Measurements from ENCODE around the gene VAV3.

VAV3 gene

DNA sequence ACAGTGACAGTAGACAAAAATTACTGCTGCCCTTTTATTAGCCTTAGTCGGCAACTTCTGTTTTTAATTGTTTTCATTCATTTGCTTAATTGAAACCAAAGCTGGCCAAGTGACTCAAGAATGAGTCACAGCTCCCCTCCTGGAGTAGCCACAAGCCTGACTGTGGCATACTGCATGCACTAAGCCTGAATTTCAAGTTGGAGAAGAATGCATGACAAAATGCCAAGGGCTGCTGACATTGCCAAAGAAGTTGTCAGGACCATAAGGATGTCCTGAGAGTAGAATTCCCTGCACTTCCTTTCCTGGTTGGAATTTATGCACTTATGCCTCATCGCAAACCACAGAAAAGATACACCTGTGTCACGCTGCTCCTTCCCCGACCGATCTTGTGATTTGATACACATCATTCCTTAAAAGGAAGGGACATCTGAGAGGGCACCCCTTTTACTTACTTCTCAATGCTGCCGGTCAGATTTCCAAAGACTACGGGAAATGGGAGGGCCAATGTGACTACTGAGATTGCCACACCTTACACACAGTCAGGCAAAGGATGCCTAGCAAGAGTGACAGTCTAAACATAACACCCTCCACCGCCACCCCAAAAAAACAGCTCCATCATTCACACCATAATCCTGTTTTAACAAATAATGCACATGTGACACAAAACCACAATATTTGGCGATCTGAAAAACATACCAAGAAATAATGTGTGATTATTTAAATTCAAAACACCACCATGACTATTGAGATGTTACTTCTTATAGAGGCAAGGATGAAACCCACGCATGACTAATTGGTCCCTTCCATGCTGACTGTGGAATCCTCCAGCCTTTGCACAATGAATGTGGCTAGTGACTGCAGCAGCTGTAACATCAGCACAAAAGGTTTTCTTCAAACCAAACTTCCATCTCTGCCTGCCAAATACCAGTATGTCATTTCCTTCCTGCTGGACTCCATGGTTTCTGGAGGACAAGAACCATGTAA lies 28.2 kb downstream of the VAV3 start:
- DNase-seq (ENCODE audit: low read depth), result peak; percentile 92

DNA sequence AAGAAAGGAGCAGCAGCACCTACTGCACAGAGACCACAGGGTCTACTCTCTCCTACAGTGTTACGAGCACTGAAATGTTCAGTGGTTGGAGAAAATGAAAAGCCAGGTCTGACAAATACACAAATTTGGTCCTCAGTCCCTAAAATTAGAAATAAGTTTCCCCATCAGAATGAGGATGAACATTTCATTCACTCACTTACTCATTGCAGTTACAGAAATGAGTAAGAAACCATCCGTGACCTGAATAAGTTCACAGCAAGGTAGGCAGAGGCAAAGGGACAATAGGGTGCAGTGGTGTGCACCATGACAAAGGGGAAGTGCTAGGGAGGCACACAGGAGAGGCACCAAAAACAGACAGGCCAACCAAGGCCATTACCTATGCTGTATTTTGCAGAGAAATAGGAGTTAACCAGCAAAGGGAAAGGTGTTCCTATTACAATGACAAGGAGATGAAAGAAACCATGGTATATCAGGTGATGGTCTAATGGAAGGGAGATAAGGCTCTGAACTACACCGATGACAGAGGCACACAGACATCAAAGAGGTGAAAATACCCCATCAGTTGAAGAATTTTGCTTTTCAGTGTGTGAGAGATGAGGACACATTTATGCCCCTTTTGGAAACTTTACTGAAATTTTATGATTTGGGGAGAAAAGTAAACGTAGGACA lies 29.4 kb downstream of the VAV3 start:
- no peak for DNase-seq (ENCODE audit: low read depth)

DNA sequence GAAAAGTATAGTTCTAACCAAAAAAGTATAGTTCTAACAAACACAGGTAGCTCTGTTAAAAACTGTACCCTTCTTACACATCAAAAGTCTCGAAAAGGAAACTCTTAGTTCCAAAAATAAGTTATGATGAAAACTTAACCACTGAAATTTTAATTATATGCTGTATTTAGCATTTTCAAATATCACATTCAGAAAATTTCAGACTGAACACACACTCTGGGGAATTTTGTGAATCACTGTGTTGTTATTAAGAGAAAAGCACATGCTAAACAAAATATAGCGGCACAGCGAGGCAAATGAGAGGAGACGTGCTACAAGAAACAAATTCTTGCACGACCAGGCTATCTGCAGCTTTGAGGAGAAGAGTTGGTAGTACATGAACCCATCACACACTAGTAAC lies 30.4 kb downstream of the VAV3 start:
- no peak for DNase-seq (ENCODE audit: low read depth)

DNA sequence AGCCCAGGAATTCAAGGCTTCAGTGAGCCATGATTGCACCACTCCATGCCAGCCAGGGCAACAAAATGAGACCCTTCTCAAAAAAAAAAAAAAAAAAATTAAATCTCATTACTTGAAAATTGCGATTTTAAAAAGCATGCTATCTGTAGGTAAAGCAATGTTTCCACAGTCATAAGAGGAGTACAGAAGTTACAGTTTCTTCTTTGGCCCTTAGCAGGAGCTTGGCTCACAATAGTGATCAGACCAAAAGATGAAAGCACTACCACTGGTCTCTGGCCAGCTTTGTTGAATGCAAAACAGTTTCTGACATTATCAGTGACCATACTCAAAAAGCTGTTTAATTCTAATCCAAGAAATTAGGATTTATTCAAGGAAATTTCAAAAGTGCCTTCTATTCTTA lies 31.2 kb downstream of the VAV3 start:
- DNase-seq (ENCODE audit: low read depth), result no peak

DNA sequence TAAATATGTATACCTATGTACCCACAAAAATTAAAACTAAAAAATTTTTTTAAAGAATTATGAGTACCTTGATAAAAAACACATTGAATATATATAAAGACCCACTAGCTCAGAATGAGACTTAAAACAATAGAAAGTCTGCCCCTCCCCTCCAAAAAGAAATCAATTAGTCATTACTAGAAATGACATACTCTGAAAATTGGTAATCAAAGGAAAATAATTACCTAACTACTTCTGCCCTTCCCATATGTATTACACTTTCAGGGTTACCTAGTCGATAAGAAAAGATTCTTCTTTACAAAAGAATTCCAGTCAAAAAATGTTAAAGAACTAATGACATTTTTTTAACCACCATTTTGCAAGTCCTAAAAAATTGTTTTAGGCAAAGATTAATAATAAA lies 34.7 kb downstream of the VAV3 start:
- no peak for DNase-seq (ENCODE audit: low read depth)

DNA sequence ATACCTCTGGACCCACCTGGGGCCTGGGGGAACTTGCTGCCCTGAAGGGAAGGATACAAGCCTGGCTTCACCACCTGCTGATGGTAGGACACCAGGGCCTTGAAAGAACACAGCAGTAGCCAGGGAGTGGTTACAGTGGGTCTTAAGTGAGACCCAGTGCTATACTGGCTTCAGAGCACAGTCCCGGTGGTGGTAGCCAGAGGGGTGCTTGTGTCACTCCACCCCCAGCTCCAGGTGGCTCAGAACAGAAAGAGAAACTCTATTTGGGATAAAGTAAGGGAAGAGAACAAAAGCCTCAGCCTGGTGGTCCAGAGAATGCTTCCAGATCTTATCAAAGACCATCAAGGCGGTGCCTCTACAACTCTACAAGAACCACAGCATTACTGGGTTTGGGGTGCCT lies 37.2 kb downstream of the VAV3 start:
- no peak for DNase-seq (ENCODE audit: low read depth)

DNA sequence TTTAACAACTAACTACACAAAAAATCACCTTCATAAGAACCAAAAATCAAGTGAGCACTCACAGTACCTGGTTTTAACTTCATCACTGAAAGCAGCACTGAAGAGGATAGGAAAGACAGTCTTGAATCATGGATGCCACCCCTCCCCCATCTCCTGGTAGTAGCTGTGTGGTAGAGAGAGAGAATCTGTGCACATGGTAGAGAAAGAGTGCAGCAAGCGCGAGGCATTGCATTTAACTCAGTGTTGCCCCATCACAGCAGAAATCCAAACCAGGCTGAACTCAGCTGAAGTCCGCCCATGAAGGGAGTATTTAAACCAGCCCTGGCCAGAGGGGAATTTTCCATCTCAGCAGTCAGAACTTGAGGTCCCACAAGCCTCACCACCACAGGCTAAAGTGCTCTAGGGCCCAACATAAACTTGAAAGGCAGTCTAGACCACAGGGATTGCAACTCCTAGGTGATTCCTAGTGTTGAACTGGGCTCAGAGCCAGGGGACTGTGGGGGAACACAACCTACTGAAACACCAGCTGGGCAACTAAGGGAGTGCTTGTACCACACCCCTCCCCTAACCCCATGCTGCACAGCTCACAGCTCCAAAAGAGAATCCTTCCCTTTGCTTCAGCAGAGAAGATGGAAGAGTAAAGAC lies 38.4 kb downstream of the VAV3 start:
- no peak for DNase-seq (ENCODE audit: low read depth)

DNA sequence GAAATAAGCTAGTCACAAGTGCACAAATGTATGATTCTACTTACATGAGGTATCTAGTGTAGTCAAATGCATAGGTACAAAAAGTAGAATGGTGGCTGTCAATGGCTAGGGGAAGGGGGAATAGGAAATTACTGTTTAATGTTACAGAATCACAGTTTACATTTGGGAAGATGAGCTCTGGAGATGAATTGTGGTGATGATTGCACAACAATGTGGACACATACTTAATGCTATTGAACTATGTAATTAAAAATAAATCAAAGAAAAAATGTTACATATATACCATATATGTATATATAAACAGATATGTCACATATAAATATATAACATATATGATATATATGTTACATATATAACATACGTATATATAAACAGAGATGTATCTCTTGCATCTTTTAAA lies 39.4 kb downstream of the VAV3 start:
- DNase-seq (ENCODE audit: low read depth), result no peak

DNA sequence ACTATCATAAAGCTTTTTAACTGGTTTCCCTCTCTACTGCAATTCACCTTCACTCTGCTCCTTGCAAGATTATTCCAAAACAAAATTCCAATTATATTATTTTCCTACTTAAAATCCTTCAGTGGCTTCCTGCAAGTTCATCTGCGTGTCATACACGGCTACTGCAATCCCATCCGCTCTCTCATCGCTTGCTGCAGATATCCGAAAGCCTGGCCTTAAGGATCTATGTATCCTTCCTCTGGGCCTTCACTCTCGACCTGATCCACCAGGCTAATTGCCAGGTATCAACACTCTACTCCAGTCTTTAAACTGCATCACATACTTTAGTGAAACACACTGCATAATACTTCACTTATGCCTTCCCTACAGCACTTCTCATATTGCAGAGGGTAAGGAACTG lies 44.0 kb downstream of the VAV3 start:
- no peak for DNase-seq (ENCODE audit: low read depth)

DNA sequence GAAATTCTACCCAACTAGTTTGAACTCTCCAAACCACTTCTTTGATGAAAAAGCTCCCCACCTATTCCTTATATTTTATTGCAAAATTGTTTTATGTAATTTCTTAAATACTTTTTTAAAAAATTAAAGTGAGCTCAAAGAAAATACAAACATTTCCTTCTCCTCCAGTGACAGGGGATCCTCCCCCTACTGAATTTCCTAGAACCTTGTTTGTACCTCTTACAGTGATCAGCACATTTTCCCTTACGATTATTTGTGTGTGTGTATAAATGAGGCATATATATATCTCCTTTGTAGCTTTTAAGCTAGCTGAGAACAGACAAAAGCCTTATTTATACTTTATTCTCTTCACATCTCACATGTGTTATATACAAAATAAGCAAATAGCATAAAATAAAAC lies 44.4 kb downstream of the VAV3 start:
- no peak for DNase-seq (ENCODE audit: low read depth)

DNA sequence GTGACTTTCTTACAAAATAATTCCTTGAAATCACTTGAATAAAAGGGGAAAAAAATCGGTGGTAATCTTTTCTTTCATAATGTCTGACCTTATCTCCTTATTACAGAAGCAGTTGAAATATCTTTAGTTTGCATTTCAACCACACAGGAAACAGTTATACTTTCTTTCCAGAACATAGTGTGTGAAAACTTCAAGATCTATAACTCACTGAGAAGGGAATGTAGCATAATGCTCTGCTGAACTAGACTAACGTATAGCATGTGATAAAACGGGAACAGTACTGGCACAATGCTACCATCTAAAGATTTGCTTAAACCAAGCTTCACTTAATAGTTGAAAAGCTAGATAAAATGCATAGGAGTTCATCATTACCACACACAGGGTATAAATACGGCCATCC lies 45.0 kb downstream of the VAV3 start:
- DNase-seq (ENCODE audit: low read depth), result no peak

DNA sequence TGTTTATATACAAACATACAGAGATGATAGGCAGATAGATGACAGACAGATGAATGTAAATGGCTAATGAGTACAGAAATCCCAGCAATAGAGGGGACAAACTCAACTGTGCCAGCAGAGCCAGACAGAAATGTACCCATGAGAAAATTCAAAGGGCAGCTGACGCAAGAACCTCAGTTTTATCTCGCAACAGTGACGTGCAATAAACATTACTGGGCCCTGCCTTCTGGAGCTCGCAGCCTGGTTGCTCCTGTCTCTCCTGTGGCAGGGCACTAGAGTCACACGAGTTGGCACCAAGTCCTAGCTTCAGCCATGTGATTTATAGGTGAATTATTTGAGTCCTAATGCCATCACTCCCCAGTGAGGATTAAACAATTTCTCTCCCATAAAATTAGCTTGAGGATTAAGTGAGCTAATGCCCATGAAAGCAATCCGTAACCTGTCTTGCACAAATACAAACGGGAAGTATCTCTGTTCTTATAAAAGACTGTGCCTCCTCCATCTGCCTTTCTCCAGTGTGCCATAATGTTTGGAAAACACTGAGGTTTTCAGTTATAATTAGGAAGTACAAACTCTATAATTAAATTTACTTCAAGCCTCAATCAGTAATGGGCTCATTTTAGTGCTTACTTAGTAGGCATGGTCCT lies 50.7 kb downstream of the VAV3 start:
- DNase-seq (ENCODE audit: low read depth), result no peak

DNA sequence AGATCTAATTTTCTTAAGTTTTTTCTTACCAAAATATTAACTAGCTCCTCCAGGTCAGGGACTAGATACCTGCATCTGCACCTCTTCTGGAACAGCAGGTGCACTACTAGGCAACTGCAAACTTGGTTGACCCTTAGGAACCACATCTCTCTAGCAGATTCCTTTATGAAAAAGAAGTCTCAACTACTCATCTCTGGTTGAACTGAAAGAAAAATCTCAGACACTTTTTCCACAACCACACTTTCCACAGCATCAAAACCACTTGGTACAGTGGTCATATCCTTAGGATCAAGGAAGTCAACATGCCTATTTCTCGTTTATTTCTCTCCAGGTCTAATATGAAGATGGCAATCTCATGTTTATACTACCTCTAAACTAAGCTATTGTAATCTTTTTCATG lies 52.3 kb downstream of the VAV3 start:
- DNase-seq (ENCODE audit: low read depth), result no peak

DNA sequence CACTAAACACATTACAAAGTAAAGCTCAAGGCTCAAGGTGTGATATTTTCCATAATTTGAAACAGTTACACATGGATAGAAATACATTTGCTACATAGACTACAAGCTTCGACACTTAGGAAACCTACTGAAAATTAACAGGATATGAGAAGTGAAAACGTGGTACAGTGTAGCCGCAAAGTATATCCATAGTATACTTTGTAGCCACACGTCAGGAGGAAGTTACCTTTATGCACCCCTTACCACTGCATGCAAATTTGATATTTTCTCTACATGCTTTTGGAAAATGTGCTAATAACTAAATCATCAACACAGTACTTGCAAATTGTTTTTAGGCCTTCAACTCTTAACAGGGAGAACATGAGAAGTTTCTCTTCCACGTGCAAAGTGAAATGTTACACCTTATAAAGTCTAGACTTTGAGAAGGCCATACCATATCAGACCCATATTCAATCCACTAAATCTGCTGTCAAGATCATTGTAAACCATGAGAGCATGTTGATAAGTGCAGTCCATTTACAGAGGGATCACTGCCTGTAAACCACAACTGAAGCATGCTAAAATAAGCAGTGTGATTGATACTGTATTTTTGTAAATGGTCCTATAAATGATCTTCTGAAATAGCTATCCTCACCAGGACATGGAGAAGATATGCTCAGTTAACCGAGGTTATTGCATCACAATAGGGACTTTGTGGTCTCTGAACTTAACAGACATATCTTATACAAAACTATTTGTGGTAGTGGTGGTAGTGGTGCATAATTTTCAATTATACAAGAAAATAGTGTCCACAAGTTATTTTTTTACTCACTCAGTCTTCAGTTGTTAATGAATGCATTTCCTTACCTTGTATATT lies 64.7 kb downstream of the VAV3 start:
- no peak for DNase-seq (ENCODE audit: low read depth)

DNA sequence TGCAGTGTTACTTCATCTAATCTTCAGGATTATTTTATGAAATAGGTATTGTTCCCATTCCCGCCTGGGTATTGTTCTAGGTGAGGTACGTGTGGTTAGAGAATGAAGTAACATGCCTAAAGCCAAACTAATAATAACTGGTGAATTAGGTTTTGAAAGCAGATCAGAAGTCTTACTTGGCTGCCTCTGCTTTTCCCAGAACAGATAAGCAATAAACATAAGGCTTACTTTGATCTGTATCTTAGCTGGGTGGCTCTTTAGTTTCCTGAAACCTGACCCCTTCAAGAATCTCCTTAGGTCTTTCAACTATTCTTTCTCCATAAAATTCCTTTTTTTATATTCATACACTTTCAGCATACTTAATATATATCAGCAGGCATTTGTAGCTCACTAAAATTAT lies 65.3 kb downstream of the VAV3 start:
- DNase-seq (ENCODE audit: low read depth), result no peak

DNA sequence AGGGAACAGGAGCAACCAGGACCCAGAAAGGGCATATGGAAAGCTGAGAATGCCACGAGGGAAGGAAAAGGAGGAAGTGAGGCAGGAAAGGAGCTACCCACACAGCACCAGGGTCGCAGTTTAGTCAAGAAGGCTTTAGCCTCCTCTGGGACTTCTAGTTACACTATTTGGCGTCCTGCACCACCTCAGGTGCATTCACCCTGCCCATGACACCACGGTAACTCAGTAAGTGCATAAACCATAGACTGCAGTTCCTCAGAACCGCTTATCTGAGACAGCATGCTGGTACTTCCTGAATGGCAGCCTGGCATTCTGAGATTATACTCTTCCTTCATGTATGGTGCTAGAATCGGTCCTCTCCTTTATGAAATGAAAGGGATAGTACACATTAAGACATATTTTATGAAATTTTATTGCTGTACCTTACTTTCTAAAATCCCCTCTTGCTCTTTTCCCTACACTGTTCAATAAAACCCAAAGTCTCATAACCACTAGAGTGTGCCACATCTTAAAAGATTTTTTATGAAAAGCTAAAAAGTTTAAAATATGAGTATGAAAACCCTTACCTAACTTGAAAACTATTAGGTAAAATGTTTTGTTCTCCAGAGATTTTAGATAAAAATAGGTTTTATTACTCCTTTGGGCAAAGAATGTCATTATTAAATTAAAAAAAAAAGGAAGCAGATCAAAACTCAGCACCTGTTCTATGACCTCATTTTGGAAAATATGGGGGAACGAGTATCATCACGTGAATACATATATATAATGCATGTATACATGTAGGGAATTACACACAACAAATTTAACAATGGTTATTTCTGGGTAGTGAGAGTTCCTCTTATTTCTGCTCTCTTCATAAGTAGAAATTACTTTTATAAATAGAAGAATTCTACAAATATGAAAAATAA lies 67.3 kb downstream of the VAV3 start:
- no peak for DNase-seq (ENCODE audit: low read depth)

DNA sequence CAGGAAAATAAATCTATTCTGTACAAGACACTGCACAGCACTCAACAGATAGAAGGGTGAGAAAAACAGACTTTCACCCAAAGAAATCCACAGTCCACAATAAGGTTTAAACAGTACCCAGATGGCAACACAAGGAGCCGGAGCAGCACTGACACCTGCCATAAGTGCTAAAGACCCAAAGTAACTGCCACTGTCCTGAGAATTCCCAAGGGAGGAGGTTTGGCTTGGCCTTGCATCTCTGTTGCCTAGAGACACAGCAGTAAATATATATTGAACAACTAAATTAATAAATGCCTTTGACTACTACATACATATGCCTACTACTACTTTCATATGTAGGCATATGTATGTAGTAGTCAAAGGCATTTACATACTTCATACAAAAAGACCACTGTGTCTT lies 68.0 kb downstream of the VAV3 start:
- no peak for DNase-seq (ENCODE audit: low read depth)

DNA sequence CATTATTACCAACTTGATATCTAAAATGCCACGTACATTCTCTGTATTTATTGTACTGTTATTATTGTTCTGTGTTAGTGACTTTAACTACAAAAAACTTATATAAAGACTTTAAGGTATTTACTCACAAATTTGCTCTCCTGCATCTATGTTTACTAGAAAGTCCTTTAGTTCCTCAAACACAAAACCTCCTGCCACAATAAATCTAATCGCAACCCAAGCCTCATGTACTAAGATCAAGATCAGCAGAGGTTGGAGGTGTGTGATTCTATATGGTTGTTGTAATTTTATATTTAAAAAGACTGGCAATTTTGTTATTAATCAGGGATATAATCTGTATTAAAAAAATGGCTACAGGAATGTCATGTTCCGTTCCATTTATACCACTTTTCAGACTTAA lies 68.6 kb downstream of the VAV3 start:
- DNase-seq (ENCODE audit: low read depth), result no peak

DNA sequence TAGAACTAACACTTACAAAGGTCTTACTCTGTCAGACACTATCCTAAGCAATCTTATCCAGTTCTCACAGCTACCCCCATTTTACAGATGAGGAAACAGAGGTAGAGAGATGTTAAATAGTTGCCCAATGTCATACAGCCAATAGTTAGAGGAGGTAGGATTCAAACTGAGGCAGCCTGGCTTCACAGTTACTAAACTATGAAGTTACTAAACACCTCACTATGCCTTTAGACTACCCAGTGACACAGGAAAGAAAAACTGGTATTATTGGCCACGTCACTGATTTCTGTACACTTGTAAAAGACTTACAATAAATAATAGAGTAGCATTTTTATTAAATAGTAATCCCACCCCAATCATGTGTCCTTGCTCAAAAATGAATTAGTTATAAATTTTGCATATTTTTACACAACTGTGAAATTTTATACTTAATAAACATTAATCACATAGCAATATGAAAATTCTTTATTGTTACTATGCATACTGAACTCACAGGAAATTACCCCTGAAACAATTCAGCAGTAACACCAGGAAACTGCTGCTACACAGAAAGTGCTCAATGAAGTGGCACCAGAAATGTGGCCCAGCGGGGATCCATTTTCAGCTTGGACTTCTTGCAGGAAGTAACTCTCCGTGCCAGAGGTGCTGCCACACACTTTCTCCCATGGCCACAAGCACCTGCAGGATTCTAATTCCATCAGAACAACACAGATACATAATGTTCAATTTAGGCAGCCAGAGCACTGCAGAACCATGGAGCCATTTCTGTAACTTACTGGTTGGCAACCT lies 69.4 kb downstream of the VAV3 start:
- DNase-seq (ENCODE audit: low read depth), result no peak

DNA sequence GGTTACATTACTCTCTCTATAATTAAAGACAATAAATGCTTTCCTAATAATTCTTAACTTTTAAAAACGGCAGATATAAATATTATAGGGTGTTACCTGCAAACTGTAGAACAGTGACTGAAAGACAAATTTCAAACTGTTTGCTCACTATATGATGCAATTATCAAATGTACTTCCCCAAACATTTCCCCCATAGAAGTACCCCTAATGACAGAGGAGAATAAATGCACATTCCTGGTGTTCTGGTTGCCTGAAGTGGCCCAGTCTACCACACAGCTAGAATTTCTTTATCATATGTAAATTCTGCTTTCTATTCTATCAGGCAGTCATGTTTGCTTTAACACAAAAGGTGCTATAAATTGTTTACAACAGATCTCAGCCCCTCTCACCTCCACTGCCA lies 70.4 kb downstream of the VAV3 start:
- no peak for DNase-seq (ENCODE audit: low read depth)

Data from EH (cell line).